ENCODE data around the gene ABCG1. TPM values are rescaled to one million over a fixed set of nuclear protein-coding genes. Genes with fewer than 3 reads are reported as not detected.
"Not testable (repeated sequence)": the region's sequence is repeated elsewhere in the genome, so short reads cannot be mapped to it uniquely, and the experiment has no call there.

Gene ABCG1
- polyA plus RNA-seq (2013, experiment 1 of 2; ENCODE audit: insufficient read length): 0.05 TPM
- polyA plus RNA-seq (2013, experiment 2 of 2; ENCODE audit: insufficient read length): 0.11 TPM

GRCh38 chr21:42218836-42219605 lies at the start of gene ABCG1:
Gene ABCG1, plus strand, starts transcription at chr21:42219140. Its CDS starts 123 bp downstream, at chr21:42219263.
- DNase-seq: no peak

DNA sequence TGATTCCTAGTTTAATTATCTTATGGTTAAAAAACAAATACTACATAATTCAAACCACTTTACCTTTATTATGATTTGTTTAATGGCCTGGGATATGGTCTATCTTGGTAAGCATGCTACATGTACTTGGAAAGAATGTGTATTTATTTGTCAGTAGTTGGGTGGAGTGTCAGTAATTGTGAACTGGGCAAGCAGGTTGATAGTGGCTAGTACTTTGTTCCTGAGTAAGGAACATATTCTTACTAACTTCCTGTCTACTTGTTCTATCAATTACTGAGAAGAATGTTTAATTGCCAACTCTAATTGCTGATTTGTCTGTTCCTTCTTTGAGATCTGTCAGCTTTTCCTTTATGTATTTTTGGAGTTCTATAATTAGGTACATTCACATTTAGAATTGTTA lies 49.2 kb upstream of the ABCG1 start:
- DNase-seq: no peak

- DNase-seq: no peak
Observed at GRCh38 chr21:42171091-42172053, 47.6 kb upstream of the ABCG1 start.

- DNase-seq: no peak
Observed at GRCh38 chr21:42172596-42173483, 46.1 kb upstream of the ABCG1 start.

DNA sequence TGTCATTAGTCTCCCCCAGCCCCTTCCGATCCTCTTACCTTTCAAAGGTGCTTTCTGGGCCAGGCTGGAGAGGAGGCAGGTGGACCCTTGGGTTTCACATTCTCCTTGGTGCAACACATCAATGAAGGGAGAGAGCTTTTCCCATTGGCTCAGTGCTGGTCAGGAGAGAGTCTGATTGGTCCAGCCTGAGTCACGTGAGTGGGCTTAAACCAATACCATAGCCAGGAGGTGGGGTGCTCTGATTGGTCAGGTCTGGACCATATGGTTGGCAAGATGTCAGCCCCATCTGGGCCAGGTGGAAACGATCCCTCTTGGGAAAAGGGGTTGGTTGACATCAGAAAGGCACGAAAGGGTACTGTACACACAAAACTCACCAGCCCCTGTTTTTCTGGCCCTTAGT lies 44.8 kb upstream of the ABCG1 start:
- no peak for DNase-seq

DNA sequence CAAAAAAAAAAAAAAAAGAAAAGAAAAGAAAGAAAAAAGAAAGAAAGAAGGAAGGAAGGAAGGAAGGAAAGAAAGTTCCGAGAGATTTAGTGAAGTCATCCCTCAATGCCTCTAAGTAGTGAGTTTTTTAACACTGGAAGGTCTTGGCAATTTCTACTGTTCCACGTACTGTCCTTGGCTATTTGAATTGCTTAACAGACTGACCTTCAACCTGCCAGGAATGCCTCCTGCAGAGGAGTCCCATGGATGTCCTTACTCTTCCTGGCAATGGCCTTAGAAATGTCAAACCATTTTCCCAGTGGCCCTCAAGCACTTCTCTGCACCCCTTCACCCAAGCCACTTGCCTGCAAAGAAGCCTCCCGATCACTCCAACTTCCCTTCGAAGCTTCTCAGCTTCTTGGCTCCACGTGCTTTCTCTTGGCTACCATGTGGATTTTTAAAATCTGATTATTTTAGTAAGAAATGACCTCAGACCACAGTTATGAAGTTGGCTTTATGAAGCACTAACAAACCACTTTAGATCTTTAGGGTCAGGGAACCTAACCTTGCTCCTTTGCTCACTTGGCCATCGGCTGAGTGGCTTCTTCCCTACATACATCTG lies 43.7 kb upstream of the ABCG1 start:
- DNase-seq: no peak

GRCh38 chr21:42176859-42177258 lies 42.1 kb upstream of the ABCG1 start:
- DNase-seq: no peak

GRCh38 chr21:42179316-42179715 lies 39.6 kb upstream of the ABCG1 start:
- DNase-seq: no peak

GRCh38 chr21:42180001-42180400 lies 38.9 kb upstream of the ABCG1 start:
- not testable (repeated sequence) for DNase-seq

GRCh38 chr21:42182713-42183371 lies 36.1 kb upstream of the ABCG1 start:
- DNase-seq: no peak

DNA sequence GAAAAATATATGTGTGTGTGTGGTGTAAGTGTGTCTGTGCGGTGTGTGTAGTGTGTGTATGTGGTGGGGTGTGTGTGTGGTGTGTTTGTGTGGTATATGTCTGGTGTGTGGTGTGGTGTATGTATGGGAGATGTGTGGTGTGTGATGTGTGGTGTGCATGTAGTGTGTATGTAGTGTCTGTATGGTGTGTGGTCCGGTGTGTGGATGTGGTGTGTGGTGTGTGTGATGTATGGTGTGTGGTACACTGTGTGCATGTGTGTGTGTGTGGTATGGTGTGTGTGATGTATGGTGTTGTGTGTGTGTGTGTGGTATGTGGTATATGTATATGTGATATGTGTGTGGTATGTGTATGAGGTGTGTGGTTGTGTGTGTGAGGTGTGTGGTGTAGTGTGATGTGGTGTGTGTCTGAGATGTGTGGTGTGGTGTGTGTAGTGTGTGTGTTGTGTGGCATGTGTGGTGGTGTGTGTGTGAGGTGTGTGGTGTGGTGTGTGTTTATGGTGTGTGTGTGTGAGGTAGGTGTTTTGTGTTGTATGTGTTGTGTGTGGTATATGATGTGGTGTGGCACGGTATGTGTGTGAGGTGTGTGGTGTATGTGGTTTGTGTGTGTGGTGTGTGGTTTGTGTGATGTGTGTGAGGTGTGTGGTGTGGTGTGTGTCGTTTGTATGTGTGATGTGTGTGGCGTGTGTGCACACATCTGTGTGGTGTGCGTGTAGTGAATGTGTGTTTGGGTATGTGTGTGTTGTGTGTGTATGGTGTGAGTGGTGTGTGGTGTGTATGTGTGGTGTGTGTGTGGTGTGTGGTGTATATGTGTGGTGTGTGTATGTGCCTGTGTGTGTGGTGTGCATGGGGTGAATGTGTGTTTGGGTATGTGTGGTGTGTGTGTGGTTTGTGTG lies 35.3 kb upstream of the ABCG1 start:
- DNase-seq: no peak

GRCh38 chr21:42186591-42186990 lies 32.3 kb upstream of the ABCG1 start:
- no peak for DNase-seq

DNA sequence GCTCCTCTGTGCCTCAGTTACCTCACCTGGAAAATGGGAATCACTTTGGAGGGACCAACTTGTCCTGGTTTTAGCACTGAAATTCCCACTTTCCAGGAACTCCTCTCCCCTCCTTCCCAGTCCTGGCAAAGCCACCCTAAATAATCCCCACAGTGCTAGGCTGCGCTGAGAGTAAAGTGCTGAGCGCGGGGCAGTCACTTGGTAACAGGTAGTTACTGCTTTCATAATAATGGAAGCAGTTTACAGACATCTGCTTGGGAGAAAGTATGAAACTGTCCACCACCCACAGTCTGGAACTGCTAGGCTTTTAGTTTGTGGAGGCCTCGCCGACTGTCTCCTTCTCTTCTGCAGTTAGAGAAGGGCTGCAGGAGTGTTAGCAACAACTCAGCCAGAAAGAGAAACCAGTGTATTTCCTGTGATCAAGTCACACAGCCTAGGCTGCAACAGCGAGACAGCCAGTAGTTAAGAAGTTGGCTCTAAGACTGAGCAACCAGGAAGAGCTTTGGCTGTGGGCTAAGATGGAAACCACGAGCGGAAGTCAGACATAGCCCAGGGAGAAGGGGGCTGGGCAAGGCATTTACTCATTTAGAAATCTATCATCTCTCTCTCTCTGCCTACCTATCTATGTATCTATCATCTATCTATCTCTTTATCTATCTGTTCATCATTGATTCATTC lies 30.8 kb upstream of the ABCG1 start:
- no peak for DNase-seq

DNA sequence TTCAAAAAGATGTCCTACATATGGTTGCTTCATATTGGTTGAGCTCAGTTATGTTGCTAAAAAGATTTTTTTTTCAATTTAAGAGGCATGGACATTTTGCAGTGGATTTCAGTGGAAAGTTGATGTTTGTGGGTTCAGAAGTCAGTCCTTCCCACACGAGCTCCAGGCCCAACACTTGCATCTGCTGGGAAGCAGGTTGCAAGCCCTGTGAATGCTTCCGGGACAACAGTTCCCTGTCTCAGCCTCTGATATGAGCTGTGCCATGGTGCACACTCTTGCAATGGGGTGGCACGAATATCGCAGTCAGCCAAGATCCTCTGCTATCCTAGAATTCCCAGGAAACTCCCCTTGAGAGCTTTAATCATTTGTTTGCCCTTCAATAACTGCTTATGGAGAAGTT lies 30.3 kb upstream of the ABCG1 start:
- DNase-seq: no peak

DNA sequence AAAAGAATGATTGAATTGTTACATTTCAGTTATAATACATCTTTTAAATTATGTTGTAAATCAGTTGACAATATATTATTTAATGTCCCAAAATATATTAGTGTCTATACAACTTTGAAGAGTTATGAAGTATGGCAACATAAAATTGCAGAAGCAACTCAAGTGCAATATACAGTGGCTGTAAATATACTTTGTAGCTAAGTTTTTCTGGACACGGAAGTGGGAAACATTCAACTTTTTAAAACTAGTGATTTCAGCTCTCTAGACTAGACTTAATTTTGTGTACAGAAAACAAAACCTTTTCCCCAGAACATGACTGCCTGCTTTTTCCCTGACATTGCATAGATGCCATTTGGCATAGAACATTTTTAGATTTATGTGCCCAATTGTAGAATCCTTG lies 29.5 kb upstream of the ABCG1 start:
- no peak for DNase-seq

DNA sequence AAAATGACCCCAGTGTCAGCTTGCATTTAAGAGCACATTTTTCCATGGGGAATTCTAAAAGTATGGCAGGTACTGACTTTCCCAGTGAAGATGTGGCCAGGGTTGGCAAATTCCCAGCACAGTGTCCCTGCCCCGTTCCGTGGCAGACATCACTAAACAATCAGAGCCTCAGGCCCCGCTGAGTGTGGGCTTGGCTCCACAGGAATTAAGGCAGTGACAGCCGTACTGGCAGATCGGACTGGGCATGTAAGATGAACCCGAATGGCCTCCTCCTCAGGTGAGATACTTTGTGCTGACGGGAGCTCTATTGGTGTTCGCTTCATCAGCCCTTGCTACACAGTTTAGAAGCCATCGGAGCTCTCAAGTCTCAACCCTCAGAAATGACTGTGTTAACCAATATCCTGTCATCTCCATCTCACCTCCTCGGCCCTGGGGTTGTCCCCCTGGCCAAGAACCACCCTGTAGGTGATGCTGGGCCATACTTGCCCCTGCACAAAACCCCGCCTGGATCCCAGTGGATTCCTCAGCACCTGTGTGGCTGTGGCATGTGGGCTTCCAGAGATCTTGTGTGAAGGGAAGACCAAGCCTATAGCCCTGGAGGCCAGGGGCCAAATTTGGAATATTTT lies 29.0 kb upstream of the ABCG1 start:
- DNase-seq: no peak

GRCh38 chr21:42190486-42190863 lies 28.5 kb upstream of the ABCG1 start:
- DNase-seq: no peak

DNA sequence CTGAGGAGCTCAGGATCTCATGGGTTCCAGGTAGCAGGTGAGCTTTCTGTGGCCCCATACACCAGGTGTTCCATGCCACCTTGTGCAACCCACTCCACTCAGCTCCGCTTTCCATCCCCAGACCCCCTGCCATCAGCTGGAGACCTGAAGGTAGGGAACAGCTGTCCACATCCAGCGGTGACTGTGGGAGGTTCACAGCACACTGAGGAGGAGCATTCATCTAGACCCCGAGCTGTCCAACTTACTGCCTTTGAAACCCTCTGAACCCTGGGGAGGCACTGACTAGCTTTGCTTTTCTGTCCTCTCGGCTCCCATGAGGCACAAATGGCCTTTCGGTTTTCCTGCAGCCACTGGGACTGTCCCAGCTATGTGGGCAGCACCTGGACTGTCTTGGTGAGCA lies 27.9 kb upstream of the ABCG1 start:
- DNase-seq: no peak

All from fibroblast of skin of back (primary cell).